Right lobe of liver (tissue), 4 donors: Measurements from ENCODE around the gene STOX1.

Experiments used
- CTCF ChIP-seq, 4 donors: fragments of 200-600 bp in 3 of 4; fragments of 450-650 bp in 1 of 4; IDR thresholded peaks; one replicate each; pipeline versions ENCODE4 v1.5.1 to v1.8.0; 2016 to 2022; ENCODE audit warnings: antibody characterized with exemption in 4 of 4, mild to moderate bottlenecking in 2 of 4
- POLR2A ChIP-seq: fragments of 450-650 bp; IDR thresholded peaks from one replicate; pipeline ENCODE4 v1.6.1; 2017; ENCODE audit warnings: antibody characterized with exemption, mild to moderate bottlenecking
- donor health status: DM: no; HTN: no; CAD: no.
- donor health status: DM: no; HTN: no; CAD: no.
- donor health status: DM: no; HTN: yes; CAD: no.

GRCh38 chr10:68826764-68827591, at the start of gene STOX1:
- TF ChIP-seq POLR2A (no peak), CTCF (IDR thresholded peaks at IDR 0.05) (no peak)
